Lung (tissue), 12 donors: ENCODE measurements around the gene PDZD2. TPM values are rescaled to one million over a fixed set of nuclear protein-coding genes. Genes with fewer than 3 reads are reported as not detected.

Experiments used
- ATAC-seq: fragments of 200-7000 bp; cut with Tn5 transposase; one replicate; pipeline ENCODE4 v1.9.1; 2020; ENCODE audit warnings: moderate number of reproducible peaks; ENCODE audit not compliant: insufficient read depth, low FRiP score
- DNase-seq, 3 donors: peaks; one replicate each; pipeline ENCODE4 v3.0.0-alpha.2; 2013 to 2017
- H3K27ac ChIP-seq, 2 donors: one replicate each; pipeline ENCODE4 v1.5.1; 2013; ENCODE audit warnings: mild to moderate bottlenecking in 2 of 2, moderate library complexity in 2 of 2, control low read depth in 1 of 2, inconsistent platforms in 1 of 2, low read depth in 1 of 2, low read length in 1 of 2
- H3K27me3 ChIP-seq, 3 donors: one replicate each; pipeline ENCODE4 v1.5.1; 2013; ENCODE audit warnings: low read length in 2 of 3; ENCODE audit not compliant: control insufficient read depth in 3 of 3, insufficient read depth in 3 of 3
- H3K36me3 ChIP-seq, 4 donors: one replicate each; pipeline ENCODE4 v1.5.1; 2013; ENCODE audit warnings: low read length in 4 of 4, mild to moderate bottlenecking in 1 of 4, moderate library complexity in 1 of 4; ENCODE audit not compliant: control insufficient read depth in 4 of 4, insufficient read depth in 4 of 4
- H3K4me1 ChIP-seq, 5 donors: one replicate each; pipeline ENCODE4 v1.5.1; 2013; ENCODE audit warnings: low read length in 5 of 5, mild to moderate bottlenecking in 2 of 5, moderate library complexity in 1 of 5; ENCODE audit not compliant: control insufficient read depth in 5 of 5, insufficient read depth in 5 of 5
- H3K4me3 ChIP-seq: one replicate; pipeline ENCODE4 v1.5.1; 2013; ENCODE audit warnings: mild to moderate bottlenecking, control low read depth, moderate library complexity
- H3K9ac ChIP-seq, 2 donors: one replicate each; pipeline ENCODE4 v1.5.1; 2013; ENCODE audit warnings: low read length in 2 of 2, control low read depth in 1 of 2; ENCODE audit not compliant: insufficient read depth in 1 of 2
- H3K9me3 ChIP-seq, 4 donors: one replicate each; pipeline ENCODE4 v1.5.1; 2013; ENCODE audit warnings: low read length in 3 of 4, mild to moderate bottlenecking in 1 of 4, moderate library complexity in 1 of 4; ENCODE audit not compliant: control insufficient read depth in 4 of 4, insufficient read depth in 3 of 4
- WGBS, 2 donors: extraction: QIAGEN DNeasy Blood & Tissue Kit; methylation state at CpG; one replicate each; pipeline ENCODE4 v1.1.7; 2013; 5-methylcytosine and 5-hydroxymethylcytosine counted together
- polyA plus RNA-seq, 2 donors: library from polyadenylated mRNA; stranded (reverse); fragments of 200-250 nt; gene quantifications; one replicate each; pipeline ENCODE4 v1.2.1, GENCODE V29; 2013
- total RNA-seq, 2 donors: library from RNA; depleted of rRNA in 1 of 2; stranded (reverse); fragments of >200 nt in 1 of 2; gene quantifications; one replicate each; pipeline ENCODE4 v1.2.1, GENCODE V29; 2014 to 2021
- TF ChIP-seq, protein P1 (sequence below): IDR thresholded peaks from 2 replicates; pipeline ENCODE4 v1.5.1; 2012; ENCODE audit warnings: mild to moderate bottlenecking; ENCODE audit errors: control extremely low read depth, extremely low read depth
- donor health status: control.
- donor health status: control.
- donor health status: Bipolar disorder and iron deficiency.
- donor health status: healthy.
- donor health status: DM: yes; HTN: yes; CAD: no.

PDZD2 gene
- total and polyA plus RNA-seq, 4 donors, result 9.2 to 56.3 (median 24.8) TPM

DNA sequence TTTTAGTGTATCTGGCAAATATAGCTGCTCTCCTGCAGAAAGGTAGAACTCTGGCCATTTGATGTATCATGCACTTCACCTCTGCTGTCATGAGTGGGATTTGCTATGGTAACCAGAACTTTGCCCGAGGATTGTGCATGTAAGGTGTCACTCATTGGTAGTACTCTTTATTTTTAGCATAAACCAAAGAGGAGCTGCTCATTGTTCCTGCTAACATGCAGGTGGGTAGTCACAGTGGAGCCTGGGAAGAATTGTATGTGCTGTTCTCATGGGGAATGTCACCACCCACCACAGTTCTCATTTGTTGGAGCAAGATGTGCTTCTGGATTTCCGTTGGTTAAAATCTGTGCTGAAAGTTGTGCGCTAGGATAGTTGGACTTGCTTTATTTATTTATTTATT lies 12.3 kb downstream of the PDZD2 start:
- Histone ChIP-seq H3K4me3 (no peak overlapping the region), H3K27me3 (peaks cover 0 to 3% (median 0%) of the 10 kb centered on the region in 3 donors), H3K36me3 (no peaks in the 10 kb centered on the region), H3K4me1 (peaks cover 0 to 15% (median 0%) of the 10 kb centered on the region in 5 donors), H3K9me3 (no peaks in the 10 kb centered on the region), H3K9ac (no peak overlapping the region), H3K27ac (peak overlapping the region in 1 of 2 donors; percentile 11)
- no peak for DNase-seq
- TF ChIP-seq, protein P1, sequence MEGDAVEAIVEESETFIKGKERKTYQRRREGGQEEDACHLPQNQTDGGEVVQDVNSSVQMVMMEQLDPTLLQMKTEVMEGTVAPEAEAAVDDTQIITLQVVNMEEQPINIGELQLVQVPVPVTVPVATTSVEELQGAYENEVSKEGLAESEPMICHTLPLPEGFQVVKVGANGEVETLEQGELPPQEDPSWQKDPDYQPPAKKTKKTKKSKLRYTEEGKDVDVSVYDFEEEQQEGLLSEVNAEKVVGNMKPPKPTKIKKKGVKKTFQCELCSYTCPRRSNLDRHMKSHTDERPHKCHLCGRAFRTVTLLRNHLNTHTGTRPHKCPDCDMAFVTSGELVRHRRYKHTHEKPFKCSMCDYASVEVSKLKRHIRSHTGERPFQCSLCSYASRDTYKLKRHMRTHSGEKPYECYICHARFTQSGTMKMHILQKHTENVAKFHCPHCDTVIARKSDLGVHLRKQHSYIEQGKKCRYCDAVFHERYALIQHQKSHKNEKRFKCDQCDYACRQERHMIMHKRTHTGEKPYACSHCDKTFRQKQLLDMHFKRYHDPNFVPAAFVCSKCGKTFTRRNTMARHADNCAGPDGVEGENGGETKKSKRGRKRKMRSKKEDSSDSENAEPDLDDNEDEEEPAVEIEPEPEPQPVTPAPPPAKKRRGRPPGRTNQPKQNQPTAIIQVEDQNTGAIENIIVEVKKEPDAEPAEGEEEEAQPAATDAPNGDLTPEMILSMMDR, result no peak
- WGBS, 2 donors, result 92 to 95% methylated on average over 3 of the region's 3 CpGs
- ATAC-seq, result no peak

DNA sequence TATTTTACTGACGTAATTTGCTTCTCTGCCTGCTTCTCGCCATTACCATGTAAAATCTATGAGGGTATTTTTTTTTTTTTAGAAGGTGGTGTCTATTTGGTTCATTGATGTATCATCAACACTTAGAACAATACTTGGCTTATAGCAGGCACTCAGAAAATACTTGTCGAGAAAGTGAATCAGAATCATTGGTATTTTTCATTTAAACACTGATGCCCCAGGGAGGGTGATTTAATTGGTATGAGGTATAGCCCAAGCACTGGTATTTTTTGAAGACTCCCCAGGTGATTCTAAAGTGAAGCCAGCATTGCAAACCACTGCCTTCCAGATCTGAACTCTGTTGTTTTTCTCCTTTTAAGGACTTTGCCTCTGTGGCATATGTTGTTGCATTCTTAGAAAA lies 16.6 kb downstream of the PDZD2 start:
- H3K27me3 ChIP-seq, result peaks cover 0 to 3% (median 0%) of the 10 kb centered on the region in 3 donors
- DNase-seq, result no peak
- peaks cover 0 to 28% (median 0%) of the 10 kb centered on the region in 5 donors for H3K4me1 ChIP-seq
- no peak overlapping the region for H3K27ac ChIP-seq
- ATAC-seq, result no peak
- 94 to 96% methylated on average over 3 of the region's 3 CpGs for WGBS, 2 donors
- no peak overlapping the region for H3K4me3 ChIP-seq
- TF ChIP-seq, protein P1, result no peak
- no peaks in the 10 kb centered on the region for H3K36me3 ChIP-seq
- no peaks in the 10 kb centered on the region for H3K9me3 ChIP-seq
- H3K9ac ChIP-seq, result no peak overlapping the region

DNA sequence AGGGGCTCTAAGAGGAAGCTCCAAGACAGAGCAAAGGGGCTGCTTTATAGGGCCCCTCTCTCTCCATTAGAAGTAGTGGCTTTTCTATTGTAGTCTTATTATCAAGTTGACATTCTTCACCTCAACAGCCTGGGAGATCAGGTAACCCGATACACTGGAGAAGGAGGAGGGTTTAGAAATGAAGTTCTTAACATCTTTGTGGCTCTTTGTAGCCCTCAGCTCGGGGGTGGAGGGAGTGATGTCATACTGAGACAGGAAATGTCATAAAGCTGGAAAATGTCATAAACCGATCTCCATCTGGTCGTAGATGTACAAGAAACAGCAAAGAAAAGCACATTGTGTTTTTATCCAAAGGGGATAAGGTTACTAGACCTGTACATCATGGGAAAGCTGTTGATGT lies 17.9 kb downstream of the PDZD2 start:
- H3K4me1 ChIP-seq, result peaks cover 0 to 31% (median 0%) of the 10 kb centered on the region in 5 donors
- TF ChIP-seq, protein P1, result no peak
- peaks cover 0 to 3% (median 0%) of the 10 kb centered on the region in 3 donors for H3K27me3 ChIP-seq
- H3K4me3 ChIP-seq, result no peak overlapping the region
- 65 to 75% methylated on average over 4 of the region's 4 CpGs for WGBS, 2 donors
- no peak overlapping the region for H3K27ac ChIP-seq
- DNase-seq (no peak), ATAC-seq (no peak)
- H3K36me3 ChIP-seq, result no peaks in the 10 kb centered on the region
- no peaks in the 10 kb centered on the region for H3K9me3 ChIP-seq
- no peak overlapping the region for H3K9ac ChIP-seq
